GM12865 (cell line): ENCODE measurements around the gene RUNX1.

Experiments used
- DNase-seq: peaks from one replicate; pipeline ENCODE4 v3.0.0; 2010; ENCODE audit warnings: low read depth
- H3K4me3 ChIP-seq: 2 replicates; pipeline ENCODE4 v1.5.1; 2011; ENCODE audit warnings: mild to moderate bottlenecking, low read depth, low read length, control low read depth
- CTCF ChIP-seq: IDR thresholded peaks from 2 replicates; pipeline ENCODE4 v1.5.1; 2011; ENCODE audit warnings: low read length, control low read depth, low read depth, inconsistent platforms; ENCODE audit not compliant: insufficient read depth; ENCODE audit errors: missing control alignments

RUNX1 gene

GRCh38 chr21:34770576-34770975, 278.5 kb downstream of the RUNX1 start:
- no peak for TF ChIP-seq CTCF
- no peak for DNase-seq
- no peak overlapping the region for H3K4me3 ChIP-seq

- H3K4me3 ChIP-seq, result no peak overlapping the region
- TF ChIP-seq CTCF, result no peak
- DNase-seq, result no peak
These were observed 280.8 kb downstream of the RUNX1 start for GRCh38 chr21:34768326-34768725.

- DNase-seq, result no peak
- no peak overlapping the region for H3K4me3 ChIP-seq
- TF ChIP-seq CTCF, result no peak
These were observed 282.2 kb downstream of the RUNX1 start for GRCh38 chr21:34766862-34767261.

GRCh38 chr21:34765619-34766018, 283.5 kb downstream of the RUNX1 start:
- no peak for DNase-seq
- TF ChIP-seq CTCF, result no peak
- H3K4me3 ChIP-seq, result no peak overlapping the region

GRCh38 chr21:34764715-34765284, 284.3 kb downstream of the RUNX1 start:
- TF ChIP-seq CTCF, result no peak
- no peak for DNase-seq
- H3K4me3 ChIP-seq, result no peak overlapping the region

GRCh38 chr21:34762786-34763185, 286.3 kb downstream of the RUNX1 start:
- no peak overlapping the region for H3K4me3 ChIP-seq
- DNase-seq, result no peak
- TF ChIP-seq CTCF, result no peak

GRCh38 chr21:34761758-34762330, 287.3 kb downstream of the RUNX1 start:
- DNase-seq, result no peak
- no peak for TF ChIP-seq CTCF
- no peak overlapping the region for H3K4me3 ChIP-seq
